GM18526 (cell line): ENCODE measurements around the gene CFAP141.
A peak's percentile ranks its signal among the peaks of the same experiment; 100 is the strongest.

Experiments used
- POLR2A ChIP-seq: IDR thresholded peaks from 3 replicates; pipeline ENCODE4 v1.6.1; 2011; ENCODE audit not compliant: insufficient read length; ENCODE audit errors: extremely low read depth

The CFAP141 gene

DNA sequence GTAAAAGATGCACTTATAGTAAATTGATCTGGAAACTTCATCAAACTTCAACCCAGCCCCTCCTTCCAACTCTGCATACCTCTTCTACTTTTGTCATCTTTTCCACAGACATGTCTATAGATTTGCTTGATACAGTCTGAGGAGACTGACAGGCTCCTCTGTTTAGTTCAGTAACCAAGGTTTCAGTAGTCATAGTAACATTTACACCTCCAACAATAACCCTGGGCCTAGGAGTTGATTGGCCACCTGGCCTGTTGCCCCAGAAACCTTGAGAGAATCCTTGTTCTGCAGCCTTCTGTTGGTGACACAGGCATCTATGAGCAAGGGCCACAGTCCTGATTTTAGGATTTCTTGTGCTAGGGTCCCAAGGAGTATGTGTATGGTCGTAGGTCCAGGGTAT lies at the start of gene CFAP141:
TSS of gene CFAP141 (minus strand) at position 138 of the 400 bp plus-strand sequence. CDS start at position 112, 26 bp downstream.
- no peak for TF ChIP-seq POLR2A

- no peak for TF ChIP-seq POLR2A
These were observed 47.5 kb upstream of the CFAP141 start for GRCh38 chr1:154253671-154254070.

DNA sequence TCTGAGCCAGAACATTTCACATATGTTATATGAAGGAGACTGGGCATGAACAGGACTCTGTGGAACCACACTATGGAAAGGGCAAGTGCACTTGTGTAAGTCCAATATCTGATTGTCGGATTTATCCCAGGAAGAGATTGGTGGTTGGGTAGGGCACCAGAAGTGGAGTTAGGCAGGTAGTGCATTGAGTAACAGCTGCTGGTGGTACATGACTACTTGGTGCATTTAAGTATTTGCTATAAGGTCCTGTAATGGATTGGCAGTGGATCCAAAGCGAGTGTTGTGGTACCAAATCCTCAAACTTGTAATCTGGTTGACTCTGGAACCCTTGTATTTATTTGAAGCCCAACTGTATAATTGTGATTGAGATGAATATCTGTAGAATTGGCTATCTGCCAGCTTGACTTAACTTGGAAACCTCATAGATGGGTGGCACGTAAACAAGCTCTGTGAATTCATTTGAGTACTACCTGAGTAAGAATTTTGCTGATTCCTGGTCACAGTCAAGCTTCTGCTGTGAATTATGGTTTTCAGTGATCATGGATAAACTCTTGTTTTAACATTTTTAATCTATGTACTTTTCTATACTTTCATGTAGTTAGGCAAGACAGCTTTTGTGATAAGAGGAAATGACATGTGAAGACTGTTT lies 35.7 kb upstream of the CFAP141 start:
- no peak for TF ChIP-seq POLR2A

DNA sequence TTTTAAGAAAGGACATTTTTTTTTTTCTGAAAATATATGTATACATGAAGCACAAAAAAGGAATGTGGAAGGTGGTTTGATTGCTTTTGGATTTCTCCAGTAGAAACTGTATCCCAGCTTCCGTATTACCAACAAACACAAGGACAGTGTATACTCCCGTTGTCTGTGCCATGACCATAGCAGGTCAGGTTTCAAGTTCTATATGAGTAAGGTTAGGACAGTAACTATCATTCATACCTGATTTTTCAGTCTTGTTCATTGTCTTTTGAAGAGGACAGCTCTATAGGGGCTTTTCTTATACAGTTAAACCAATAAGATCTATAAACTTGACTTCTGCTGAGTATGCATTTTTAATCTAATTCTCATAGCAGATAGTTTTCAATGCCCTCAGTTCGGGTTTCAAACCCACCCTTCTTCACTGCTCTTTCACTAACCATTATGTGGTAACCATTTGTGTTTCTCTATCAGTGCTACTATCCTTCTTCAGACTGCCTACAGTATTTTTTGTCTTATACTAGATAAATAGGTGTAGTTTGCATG lies 34.2 kb upstream of the CFAP141 start:
- no peak for TF ChIP-seq POLR2A

DNA sequence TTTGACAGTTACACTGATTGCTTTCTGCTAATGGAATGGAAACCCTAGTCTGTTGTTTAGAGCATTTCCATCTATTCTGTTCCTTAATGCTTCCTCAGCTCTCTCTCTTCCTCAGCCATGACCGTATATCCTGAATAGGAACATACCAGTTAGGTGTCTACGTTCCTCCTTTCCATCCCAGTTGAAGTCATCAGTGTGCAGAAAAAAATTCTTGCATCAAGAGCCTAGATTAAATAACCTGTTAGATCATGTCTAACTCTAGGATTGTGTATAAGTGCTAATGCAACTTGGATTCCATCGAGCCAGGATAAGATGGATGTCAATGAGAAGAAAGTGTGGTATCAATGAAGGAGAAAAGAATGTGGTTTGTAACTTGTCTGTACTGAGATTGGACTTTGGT lies 33.4 kb upstream of the CFAP141 start:
- no peak for TF ChIP-seq POLR2A

DNA sequence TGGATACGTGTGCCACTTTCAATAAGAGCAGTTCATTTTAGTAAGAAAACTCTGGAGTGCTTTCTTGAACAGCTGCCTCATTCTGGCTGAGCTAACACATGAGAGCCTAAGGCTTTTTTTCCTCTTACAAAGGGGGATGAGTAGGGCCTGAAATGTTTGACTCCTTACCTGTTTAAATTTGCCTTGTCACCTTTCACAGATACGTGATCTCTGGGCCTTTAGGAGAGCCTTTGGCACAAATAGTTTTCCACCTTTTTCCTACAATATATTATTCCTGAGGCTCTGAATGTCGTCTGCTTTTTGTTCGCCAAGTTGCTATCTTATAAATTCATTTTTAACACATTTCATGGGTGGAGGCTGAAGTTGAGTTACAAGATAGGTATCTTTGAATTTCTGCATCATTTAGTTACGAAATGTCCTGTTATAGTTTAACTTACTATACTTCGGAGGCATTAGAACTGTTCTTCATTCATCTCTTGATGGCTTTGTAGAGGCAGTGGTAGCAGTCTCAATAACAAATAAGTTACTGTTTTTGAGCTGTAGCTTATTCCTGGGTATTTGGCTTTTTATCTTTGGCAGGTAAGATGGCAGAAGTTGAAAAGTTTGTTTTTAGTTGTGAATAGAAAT lies 31.9 kb upstream of the CFAP141 start:
- no peak for TF ChIP-seq POLR2A

- no peak for TF ChIP-seq POLR2A
These were observed 31.3 kb upstream of the CFAP141 start for GRCh38 chr1:154237435-154237834.

- no peak for TF ChIP-seq POLR2A
These were observed 30.7 kb upstream of the CFAP141 start for GRCh38 chr1:154236855-154237254.

DNA sequence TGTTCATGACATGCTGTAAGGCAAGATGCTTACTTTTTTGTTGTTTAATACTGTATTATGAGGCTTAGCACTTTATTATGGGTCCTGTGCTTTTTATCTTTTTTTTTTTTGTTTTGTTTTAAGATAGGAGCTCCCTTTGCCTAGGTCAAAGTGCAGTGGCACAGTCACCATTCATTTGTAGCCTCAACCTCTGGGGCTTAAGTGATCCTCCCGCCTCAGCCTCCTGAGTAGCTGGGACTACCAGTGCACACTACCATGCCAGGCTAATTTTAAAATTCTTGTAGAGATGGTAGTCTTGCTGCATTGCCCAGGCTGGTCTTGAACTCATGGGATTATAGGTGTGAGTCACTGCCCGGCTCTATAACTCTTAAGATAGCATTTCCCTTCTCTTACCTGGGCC lies 19.2 kb upstream of the CFAP141 start:
- TF ChIP-seq POLR2A: no peak

DNA sequence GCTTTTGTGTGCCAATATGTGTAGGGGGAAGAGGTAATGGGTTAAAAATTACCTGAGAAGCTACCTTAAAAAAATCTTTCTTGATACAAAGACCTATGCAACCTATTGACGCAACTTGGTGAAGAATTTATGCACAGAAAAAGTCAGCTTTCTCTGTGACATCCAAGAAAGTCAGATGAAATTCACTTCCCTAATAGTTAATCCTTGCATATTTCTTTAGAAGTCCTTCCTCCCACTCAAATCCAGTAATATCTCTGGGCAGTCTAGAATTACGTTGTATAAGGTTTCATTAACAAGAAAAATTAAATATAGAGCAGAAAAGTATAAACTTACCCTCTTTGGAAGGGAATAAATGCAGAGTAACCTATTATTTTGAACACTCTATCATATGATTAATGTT lies 17.5 kb upstream of the CFAP141 start:
- TF ChIP-seq POLR2A: no peak

DNA sequence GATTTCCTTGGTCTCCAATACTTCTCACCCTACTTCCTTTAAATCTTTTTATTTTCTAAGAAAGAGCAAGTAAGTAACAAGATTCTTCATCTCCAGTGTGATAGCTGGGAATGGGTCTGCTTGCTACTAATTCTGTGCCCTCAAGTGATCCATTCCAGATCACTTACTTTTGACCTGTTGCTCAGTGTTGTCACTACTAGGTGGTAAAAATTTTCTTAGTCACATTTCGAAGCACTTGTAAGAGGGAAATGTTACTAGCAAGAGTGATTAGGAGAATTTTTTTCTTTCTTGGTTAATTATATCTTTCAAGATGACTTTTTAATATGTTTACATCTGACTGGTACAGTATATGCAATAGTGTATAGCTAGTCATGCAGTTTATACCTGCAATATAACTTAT lies 16.8 kb upstream of the CFAP141 start:
- TF ChIP-seq POLR2A: no peak

GRCh38 chr1:154222518-154222917 lies 16.4 kb upstream of the CFAP141 start:
- no peak for TF ChIP-seq POLR2A

- no peak for TF ChIP-seq POLR2A
These were observed 15.3 kb upstream of the CFAP141 start for GRCh38 chr1:154221278-154222001.

GRCh38 chr1:154220970-154221277 lies 14.8 kb upstream of the CFAP141 start:
- no peak for TF ChIP-seq POLR2A

DNA sequence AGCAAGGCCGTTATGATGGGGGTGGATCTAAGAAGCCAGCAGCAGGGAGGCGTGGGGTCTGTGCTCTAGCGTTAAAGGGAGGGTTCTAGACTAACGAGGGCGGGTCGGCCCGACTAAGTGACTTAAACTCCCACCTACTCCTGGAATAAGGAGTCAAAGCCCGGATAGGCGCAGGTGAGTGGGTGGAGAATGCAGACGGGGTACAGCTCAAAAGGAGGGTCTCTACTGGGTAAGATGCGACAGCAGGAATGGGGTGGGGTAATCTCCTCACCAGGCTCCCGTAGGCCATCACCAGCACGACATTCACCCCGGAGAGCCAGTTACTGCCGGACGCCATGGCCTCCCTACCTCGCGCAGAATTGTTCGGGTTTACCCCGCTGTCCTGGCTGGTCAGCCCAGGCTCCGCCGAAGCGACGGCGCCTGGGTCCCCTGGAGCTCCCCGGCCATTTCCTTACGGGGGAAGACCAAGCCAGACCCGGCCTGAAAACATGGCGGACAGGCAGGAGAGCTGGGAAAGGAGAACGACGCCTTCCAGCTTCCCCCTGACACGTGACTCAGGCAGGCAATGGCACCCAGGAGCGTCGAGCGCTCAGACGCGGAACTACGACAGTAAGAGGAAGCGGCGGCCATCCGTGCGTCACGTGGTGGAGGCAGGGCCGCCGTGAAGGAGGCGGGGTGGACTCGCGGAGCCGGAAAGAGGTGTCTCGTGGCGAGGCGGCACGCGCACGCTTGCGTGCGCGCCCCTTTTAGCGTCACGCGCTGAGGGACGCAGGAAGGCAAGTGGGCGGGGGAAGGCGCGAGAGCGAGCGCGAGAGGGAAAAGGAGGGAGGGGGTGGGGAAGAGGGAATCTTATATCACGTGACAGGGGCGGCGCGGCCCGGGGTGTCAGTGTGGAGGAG lies 14.2 kb upstream of the CFAP141 start, which contains the start of gene UBAP2L:
TSS of gene UBAP2L (plus strand) at position 885 of the 899 bp plus-strand sequence. CDS start 4,169 bp downstream, outside the sequence.
- TF ChIP-seq POLR2A: peak; percentile 63
